Posterior cingulate gyrus (tissue), 11 donors: Measurements from ENCODE around the gene POLDIP3.
"Not testable (repeated sequence)": the region's sequence is repeated elsewhere in the genome, so short reads cannot be mapped to it uniquely, and the experiment has no call there.

Experiments
- DNase-seq, 10 donors: peaks; one replicate each; pipeline versions ENCODE4 v3.0.0 to v3.0.0-alpha.2; 2020 to 2021; ENCODE audit warnings: mixed read lengths in 3 of 10
- intact Hi-C: fragments of 100-400 bp; cut with DNase I; formaldehyde crosslinking; loops from one replicate; pipeline ENCODE4 v1.15.1; 2023

Gene POLDIP3

DNA sequence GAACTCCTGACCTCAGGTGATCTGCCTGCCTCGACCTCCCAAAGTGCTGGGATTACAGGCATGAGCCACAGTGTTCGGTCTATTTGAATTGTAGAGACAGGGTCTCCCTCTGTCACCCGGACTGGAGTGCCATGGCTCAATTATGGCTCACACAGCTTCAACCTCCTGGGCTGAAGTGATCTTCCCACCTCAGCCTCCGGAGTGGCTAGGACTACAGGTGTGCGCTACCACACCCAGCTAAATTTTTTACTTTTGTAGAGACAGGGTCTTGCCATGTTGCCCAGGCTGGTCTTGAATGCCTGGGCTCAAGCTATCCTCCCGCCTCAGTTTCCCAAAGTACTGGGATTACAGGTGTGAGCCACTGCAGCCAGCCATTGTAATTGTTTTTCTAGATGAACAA, 46.7 kb downstream of the POLDIP3 start:
- DNase-seq = peak in 2 of 10 donors; percentile 14 to 56
- intact Hi-C loops = not testable (repeated sequence)

DNA sequence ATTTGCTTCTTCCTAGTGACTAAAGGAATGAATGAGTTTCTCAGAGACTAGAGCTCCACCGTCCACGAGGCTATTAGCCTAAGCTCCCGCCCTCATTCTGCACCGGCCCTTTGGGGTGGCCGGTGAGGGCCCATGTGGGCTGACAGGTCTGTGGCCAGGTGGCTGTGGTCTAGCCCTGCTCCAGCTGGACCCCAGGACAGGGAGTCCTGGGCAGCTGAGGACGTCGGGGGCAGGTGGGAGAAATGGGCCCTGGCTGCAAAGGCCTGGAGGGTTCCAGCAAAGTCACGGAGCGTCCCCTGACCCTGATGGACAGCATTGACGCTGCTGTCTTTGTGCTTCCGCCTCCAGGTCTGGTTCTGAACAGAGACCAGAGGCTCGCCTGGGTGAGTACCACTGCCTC, 48.7 kb downstream of the POLDIP3 start:
- intact Hi-C loops = no loop called here
- DNase-seq = peak in 2 of 10 donors; percentile 48 to 63

DNA sequence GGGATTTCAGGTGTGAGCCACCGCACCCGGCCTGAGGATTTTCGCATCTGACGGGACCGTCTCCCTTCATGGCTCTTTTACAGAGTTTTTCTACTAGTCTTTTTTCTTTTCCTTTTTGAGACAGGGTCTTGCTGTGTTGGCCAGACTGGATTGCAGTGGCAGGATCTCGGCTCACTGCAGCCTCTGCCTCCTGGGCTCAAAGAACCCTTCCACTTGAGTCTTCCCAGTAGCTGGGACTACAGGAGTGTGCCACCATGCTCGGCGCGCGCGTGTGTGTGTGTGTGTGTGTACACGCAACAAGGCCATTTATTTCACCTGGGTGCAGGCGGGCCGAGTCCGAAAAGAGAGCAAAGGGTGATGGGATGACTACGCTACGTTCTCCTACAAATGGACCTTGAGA, 50.0 kb downstream of the POLDIP3 start:
- intact Hi-C loops = no loop called here

DNA sequence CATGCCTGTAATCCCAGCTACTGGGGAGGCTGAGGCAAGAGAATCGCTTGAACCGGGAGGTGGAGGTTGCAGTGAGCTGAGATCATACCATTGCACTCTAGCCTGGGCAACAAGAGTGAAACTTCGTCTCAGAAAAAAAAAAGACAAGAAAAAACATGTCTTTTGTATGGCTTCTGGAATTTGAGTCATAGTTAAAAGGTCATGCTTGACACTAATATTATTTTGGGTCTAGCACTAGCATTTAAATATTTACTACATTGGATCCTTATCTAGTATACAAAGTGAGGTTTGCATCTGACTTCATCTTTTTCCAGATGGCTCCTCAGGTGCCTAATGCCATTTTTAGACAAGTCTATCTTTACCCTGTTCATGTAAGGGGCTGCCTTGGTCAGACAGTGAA, 50.7 kb downstream of the POLDIP3 start:
- intact Hi-C loops, DNase-seq: not testable (repeated sequence)

More for the DNA sequence above, 50.0 kb downstream of the POLDIP3 start:
- DNase-seq = peak in 2 of 10 donors; percentile 32 to 57

DNA sequence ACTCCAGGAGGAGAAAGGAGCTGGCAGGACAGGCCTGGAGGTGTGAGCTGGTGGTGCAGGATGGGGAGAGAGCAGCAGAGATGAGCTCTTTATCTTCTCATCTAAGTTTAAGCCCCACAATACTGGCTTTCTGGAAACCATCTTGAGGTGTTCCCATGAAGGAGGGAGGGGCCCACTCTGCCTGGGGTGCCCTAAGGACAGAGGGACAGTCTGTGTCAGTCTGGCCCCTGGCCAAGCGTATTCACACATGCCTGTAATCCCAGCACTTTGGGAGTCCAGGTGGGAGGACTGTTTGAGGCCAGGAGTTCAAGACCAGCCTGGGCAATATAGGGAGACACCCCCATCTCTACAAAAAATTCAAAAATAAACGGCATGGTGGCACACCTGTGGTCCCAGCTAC, 52.0 kb downstream of the POLDIP3 start:
- intact Hi-C loops = no loop called here
- DNase-seq = peak in 1 of 10 donors; percentile 53

DNA sequence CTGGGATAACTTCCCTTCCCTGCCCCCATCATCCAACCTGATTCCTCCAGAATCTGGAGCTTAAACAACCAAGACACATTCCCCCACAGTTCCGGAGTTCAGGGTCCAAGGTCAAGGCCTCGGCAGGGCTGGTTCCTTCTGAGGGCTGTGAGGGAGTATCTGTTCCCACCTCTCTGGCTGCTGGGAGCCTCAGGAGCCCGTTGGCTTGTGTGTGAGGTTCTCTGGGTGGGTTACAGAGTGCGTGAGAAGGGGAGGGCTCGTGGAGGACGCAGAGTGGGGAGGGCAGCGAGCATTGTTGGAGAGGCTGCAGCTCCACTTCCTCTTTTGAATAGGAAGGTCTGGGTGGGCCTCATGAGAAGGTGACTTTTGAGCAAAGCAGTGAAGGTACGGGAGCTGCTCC, 52.4 kb downstream of the POLDIP3 start:
- intact Hi-C loops = no loop called here
- DNase-seq = peak in 1 of 10 donors; percentile 13

DNA sequence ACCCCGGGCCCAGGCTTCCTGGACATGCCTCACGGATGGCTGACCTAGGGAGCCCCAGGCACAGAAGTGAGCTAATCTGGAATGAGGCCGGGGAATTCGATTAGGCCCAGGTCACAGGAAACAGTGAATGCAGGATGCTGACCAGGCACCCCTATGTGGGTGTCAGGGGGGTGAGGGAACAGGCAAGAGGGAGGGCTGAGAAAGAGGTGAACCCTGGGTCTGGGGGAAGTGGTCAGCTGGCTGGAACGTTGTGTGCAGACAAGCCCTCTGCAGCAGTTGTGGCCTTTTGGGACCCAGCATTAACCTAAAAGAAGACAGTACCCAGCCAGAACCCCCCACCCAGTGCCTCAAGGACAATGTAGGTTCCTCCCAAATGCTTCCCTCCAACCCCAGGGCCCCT, 52.8 kb downstream of the POLDIP3 start:
- intact Hi-C loops = no loop called here
- peak in 2 of 10 donors; percentile 22 to 75 for DNase-seq

DNA sequence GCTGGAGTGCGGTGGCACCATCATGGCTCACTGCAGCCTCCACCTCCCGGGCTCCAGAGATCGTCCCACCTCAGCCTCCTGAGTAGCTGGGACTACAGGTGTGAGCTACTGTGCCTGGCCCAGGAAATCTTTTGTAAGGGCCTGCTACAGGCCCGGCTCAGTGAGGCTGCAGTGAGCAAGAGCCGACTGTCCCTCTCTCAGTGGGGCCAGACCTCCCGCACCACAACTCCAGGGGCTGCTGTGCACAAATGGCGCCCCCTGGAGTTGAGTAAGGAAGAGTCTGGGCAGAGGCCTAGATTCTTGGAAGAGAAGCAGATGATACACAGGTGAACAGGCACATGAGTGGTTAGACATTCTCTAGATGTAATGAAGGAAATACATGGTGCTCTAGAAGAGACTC, 53.9 kb downstream of the POLDIP3 start:
- intact Hi-C loops = no loop called here
- DNase-seq = peak in 3 of 10 donors; percentile 37 to 68 (median 64)

DNA sequence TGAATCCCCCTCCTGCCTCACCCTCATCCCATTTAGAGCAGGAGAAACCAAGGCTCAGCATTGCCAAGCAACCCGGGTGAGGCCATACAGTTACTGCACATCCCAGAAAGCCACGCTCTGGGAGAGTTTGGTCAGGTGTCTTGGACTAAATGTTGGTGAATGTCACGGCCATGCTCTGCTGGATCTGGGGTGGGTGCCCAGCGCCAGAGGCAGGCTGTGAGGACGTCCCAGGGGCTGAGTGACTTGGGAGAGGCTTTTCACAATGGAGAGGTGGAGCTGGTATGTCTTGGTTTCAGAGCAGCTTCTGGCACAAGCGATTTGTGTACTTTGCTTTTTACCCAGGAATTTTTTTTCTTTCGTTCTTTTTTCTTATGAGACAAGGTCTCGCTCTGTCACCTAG, 54.3 kb downstream of the POLDIP3 start:
- intact Hi-C loops = no loop called here
- DNase-seq = peak in 2 of 10 donors; percentile 38 to 43

DNA sequence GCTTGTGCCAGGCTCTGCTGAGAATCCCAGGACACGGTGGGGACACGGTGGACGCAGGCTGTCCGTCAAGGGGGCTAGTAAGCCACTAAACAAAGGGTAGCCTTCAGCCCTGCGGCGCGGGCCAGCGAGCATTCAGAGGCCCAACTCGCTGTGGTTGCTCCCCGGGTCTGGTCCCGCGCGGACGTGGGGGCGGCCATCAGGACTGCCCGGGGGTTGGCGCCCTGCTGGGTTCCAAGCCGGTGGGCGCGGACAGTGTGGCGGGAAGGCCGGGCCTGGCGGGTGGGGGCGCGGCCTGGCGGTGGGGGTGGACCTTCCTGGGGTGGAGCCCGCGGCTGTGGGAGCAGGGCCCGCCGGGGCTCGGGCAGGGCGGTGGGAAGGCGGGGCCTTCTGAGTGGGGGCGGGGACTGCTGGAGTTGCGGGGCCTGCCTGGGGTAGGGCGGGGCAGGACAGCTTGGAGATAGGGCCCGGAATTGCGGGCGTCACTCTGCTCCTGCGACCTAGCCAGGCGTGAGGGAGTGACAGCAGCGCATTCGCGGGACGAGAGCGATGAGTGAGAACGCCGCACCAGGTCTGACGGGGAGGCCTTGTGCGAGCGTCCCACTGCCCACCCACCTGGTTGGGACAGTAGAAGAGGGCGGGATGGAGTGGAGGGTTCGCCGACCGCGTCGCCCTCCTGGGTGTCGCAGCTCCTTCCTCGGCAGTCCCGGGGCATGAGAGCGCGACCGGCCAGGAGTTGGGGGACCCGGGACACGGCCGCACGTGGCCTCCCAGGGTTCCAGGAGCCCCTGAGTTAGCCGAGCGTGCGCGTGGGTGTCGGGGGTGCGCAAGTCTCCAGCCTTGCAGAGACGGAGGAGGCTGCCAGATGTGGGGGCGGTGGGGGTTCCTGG, 61.0 kb downstream of the POLDIP3 start, which contains the start of gene SERHL2:
SERHL2 (plus strand) TSS at position 482 of the 887 bp plus-strand sequence; CDS start at position 547, 65 bp downstream.
- peak; percentile 65 to 97 (median 84) for DNase-seq
- intact Hi-C loops = no loop called here

DNA sequence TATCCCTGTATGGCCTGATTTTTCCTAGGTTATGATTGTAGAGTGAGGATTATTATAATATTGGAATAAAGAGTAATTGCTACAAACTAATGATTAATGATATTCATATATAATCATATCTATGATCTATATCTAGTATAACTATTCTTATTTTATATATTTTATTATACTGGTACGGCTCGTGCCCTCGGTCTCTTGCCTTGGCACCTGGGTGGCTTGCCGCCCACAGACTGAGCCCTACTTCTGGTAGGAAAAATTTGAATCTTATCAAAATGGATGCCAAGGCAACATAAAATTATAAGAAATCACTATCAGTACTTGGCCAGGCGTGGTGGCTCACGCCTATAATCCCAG, 62.4 kb downstream of the POLDIP3 start:
- intact Hi-C loops = not testable (repeated sequence)

DNA sequence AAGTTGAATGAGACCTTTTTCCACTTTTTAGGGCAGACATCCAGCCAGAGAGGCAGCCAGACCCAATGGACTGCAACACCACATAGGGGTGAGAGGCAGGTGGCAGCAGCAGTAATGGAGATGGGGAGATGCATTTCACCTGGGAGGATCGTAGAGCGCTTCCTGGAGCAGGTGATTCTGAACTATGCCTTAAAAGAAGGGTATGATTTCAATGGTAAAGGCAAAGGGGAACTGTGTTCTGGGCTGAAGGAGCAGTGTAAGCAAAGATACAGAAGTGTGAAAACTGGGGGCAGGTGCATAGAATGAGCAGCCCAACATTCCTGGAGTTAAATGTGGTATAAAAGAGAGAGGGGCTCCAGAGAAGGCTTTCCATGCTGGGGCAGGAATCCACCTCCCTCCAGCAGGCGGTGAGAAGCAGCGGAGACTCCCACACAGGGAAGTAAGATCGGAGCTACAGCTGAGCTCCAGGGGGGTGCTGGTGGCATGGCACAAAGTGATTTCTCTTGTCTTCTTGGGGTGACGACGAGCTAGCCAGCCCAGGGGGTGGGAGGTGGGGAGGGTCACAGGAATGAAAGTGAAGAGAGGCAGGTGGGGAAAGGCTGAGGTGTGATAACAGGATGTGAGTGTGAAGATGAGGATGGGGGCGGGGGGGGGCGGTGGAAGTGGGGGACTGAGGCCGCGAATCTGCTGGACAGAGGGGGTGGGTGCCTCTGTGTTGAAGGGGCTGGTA, 65.2 kb downstream of the POLDIP3 start:
- intact Hi-C loops = no loop called here

More for the DNA sequence above, 62.4 kb downstream of the POLDIP3 start:
- DNase-seq = peak in 2 of 10 donors; percentile 51 to 67

DNA sequence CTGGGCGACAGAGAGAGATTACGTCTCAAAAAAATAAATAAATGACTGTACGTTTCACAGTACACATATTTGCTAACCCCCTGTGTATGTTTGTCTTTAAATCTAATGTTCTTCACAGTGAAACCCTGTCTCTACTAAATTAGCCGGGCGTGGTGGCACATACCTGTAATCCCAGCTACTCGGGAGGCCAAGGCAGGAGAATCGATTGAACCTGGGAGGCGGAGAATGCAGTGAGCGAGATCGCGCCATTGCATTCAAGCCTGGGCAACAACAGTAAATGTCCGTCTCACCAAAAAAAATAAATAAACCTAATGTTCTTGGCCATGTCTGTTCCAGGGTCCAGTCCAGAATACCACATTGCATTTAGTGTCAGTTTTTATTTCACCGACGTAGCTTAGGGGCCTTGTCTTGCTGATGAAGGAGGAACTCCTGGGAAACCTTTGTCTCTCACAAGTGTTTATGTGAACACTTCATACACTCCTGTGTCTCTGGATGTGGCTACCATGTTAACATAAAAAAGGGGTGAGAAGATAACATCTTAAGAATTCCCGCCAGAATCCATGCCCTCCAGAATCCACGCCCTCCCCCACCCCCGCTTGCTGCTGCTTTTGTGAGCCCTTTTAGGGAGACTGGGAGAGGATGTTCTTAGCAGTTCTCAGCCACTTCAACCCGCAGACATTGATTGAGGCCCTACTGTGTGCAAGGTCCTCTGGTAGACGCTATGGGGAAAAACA, 65.9 kb downstream of the POLDIP3 start:
- peak in 3 of 10 donors; percentile 1 to 19 (median 11) for DNase-seq
- intact Hi-C loops = no loop called here

More for the DNA sequence above, 65.2 kb downstream of the POLDIP3 start:
- peak in 3 of 10 donors; percentile 10 to 52 (median 37) for DNase-seq

DNA sequence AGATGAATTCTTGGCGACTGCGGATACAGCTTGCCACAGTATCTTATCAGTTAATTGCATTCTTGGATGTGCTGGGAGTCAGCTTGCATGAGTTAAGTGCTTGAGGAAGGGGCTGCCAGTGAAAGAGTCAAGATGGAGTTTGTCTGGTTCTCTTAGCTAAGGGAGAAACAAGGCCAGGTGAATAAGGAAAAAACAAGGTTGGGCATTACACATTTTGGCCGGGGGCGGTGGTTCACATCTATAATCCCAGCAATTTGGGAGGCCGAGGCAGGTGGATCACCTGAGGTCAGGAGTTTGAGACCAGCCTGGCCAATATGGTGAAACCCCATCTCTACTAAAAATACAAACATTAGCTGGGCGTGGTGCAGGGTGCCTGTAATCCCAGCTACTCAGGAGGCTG, 66.6 kb downstream of the POLDIP3 start:
- peak in 3 of 10 donors; percentile 9 to 30 (median 16) for DNase-seq
- intact Hi-C loops = not testable (repeated sequence)

DNA sequence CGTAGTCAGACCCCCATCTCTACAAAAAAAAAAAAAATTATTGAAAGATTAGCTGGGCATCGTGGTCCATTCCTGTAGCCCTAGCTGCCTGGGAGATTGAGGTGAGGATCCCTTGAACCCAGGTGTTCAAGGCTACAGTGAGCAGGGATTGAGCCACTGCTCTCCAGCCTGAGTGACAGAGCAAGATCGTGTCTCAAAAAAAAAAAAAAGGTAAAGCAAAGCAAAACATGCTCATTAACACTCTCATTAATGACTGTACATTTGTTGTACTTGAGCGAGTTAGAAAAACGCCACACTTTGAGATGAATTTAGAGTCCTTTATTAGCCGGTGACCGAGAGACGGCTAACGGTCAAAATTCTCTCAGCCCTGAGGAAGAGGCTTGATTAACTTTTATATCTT, 67.1 kb downstream of the POLDIP3 start:
- intact Hi-C loops = no loop called here
- peak in 2 of 10 donors; percentile 6 to 8 for DNase-seq

DNA sequence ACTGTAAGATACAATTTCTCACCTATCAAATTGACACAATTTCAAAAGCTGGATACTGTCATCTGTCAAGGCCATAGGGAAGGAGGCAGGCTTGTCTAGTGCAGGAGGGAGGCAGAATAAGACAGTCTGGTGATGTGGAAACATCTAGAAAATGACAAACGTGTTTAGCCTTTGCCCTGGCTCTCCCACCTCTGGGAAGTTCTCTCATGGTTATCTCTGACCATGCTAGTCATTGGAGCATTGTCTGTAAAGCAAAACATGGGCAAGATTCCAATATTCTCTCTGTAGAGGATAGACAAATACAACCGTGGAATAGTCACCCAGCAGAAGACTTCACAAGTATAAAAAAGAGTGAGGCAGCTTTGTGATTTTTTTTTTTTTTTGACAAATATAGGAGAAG, 70.0 kb downstream of the POLDIP3 start:
- intact Hi-C loops = no loop called here
- DNase-seq = peak in 1 of 10 donors; percentile 1

DNA sequence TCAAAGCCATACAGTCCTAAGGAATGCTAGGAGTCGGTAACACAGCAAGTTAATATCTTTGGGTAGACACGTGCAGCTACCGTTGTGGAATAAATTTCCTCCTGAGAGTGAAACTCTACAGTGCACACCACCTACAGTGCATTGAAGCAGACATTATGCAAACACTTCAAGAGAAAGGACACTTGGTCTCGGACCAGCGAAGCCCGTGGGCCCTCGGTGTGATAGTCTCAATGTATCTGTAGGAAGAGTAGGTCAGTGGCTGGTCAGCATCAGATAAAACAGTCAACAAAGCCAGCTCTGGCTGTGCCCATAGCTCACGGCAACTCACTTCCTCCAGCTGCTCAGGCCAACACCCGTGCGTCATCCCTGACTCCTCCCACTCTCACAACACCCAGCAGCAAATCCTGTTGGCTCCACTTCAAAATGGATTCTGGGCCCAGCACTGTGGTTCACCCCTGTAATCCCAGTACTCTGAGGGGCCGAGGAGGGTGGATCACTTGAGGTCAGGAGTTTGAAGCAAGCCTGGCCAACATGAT, 75.4 kb downstream of the POLDIP3 start:
- peak in 2 of 10 donors; percentile 5 to 36 for DNase-seq
- intact Hi-C loops = not testable (repeated sequence)

DNA sequence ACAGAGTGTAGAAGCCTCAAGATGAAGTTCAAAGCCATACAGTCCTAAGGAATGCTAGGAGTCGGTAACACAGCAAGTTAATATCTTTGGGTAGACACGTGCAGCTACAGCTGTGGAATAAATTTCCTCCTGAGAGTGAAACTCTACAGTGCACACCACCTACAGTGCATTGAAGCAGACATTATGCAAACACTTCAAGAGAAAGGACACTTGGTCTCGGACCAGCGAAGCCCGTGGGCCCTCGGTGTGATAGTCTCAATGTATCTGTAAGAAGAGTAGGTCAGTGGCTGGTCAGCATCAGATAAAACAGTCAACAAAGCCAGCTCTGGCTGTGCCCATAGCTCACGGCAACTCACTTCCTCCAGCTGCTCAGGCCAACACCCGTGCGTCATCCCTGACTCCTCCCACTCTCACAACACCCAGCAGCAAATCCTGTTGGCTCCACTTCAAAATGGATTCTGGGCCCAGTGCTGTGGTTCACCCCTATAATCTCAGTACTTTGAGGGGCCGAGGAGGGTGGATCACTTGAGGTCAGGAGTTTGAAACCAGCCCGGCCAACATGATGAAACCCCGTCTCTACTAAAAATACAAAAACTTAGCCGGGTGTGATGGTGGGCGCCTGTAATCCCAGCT, 77.4 kb downstream of the POLDIP3 start:
- peak in 1 of 10 donors; percentile 6 for DNase-seq
- intact Hi-C loops = not testable (repeated sequence)

DNA sequence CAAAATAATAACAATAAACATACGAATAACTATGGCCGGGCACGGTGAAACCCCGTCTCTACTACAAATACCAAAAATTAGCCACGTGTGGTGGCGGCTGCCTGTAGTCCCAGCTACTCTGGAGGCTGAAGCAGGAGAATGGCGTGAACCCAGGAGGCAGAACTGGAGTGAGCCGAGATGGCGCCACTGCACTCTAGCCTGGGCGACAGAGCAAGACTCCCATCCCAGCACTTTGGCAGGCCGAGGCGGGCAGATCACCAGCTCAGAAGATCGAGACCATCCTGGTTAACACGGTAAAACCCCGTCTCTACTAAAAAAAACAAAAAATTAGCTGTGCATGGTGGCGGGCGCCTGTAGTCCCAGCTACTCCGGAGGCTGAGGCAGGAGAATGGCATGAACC, 78.0 kb downstream of the POLDIP3 start:
- DNase-seq = peak in 2 of 10 donors; percentile 36 to 56
- intact Hi-C loops = not testable (repeated sequence)

DNA sequence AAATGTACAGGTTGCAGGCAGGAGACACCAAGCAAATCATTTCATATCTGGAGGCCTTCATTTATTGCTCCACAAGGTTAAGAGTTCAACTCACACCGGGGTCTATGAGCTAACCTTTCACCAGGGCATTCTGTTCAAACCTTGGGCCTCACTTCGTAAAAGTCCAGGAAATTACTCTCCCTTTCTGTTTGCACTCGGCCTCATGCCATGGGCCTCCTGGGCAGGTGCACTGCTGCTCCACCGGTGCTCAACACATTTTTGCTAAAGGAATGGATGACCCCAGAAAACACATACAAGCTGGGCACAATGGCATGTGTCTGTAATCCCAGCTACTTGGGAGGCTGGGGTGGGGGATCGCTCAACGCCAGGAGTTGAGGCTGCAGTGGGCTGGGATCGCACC, 78.5 kb downstream of the POLDIP3 start:
- intact Hi-C loops = no loop called here
- peak in 1 of 10 donors; percentile 50 for DNase-seq
